HepG2 (cell line): ENCODE data around the gene HLCS. TPM values are rescaled to one million over a fixed set of nuclear protein-coding genes. Genes with fewer than 3 reads are reported as not detected.

ENCODE experiments used
- ATAC-seq: fragments of 200-7000 bp; cut with Tn5 transposase; 3 replicates; pipeline ENCODE4 v1.9.1; 2020; ENCODE audit warnings: mild to moderate bottlenecking, moderate library complexity
- BruUV-seq: library from RNA; stranded (reverse); fragments of 400-500 nt; replicated peaks from 2 replicates; lab custom pipeline; 2021; lab: Mats Ljungman, UMichigan
- CTCF ChIA-PET: fragments of 300-600 bp; formaldehyde crosslinking; extraction: SDS; loops from one replicate; lab custom pipeline; 2021; ENCODE audit warnings: low total read pairs, inconsistent platforms, low intra/inter-chr PET ratio; lab: Yijun Ruan, JAX
- POLR2A ChIA-PET: fragments of 350-600 bp; sonication (Branson Sonifier 250); formaldehyde crosslinking; loops from one replicate; lab custom pipeline; 2020; ENCODE audit warnings: antibody characterized with exemption, inconsistent platforms; lab: Yijun Ruan, JAX
- DNase-seq: peaks from one replicate; pipeline ENCODE4 v3.0.0-alpha.2; 2015; ENCODE audit warnings: low spot score
- FAIRE-seq: peaks from 3 replicates; lab custom pipeline; 2011; peaks lifted over from hg19 to GRCh38; lab: Jason Lieb, UNC
- H2AFZ ChIP-seq: one replicate; pipeline ENCODE4 v1.6.1; 2011; ENCODE audit warnings: low read length, inconsistent platforms
- H3K27ac ChIP-seq: fragments of 300-600 bp; 3 replicates; pipeline ENCODE4 v1.8.0; 2011; ENCODE audit warnings: mixed run types, mild to moderate bottlenecking, mixed read lengths, low read length, inconsistent platforms; ENCODE audit not compliant: insufficient read depth; ENCODE audit errors: extremely low read length
- H3K27me3 ChIP-seq, 2 experiments: fragments of 200-600 bp in 1 of 2; 2 replicates in 1 of 2; 3 replicates in 1 of 2; pipeline versions ENCODE4 v1.6.0 to v1.8.0; 2011; ENCODE audit warnings: low read length in 2 of 2, mild to moderate bottlenecking in 2 of 2, moderate library complexity in 2 of 2, inconsistent platforms in 1 of 2; ENCODE audit not compliant: insufficient read depth in 2 of 2, control insufficient read depth in 1 of 2
- H3K36me3 ChIP-seq, 2 experiments: fragments of 200-600 bp in 1 of 2; replicated peaks in 1 of 2; 2 replicates in 1 of 2; 3 replicates in 1 of 2; pipeline versions ENCODE4 v1.5.1 to v1.8.0; 2011; ENCODE audit warnings: low read length in 2 of 2, inconsistent platforms in 1 of 2; ENCODE audit not compliant: insufficient read depth in 2 of 2, control insufficient read depth in 1 of 2
- H3K4me1 ChIP-seq: 2 replicates; pipeline ENCODE4 v1.5.1; 2012; ENCODE audit warnings: low read length, inconsistent platforms; ENCODE audit not compliant: insufficient read depth
- H3K4me2 ChIP-seq: 2 replicates; pipeline ENCODE4 v1.6.0; 2011; ENCODE audit warnings: low read depth, low read length, inconsistent platforms
- H3K4me3 ChIP-seq, 3 experiments: fragments of 200-600 bp in 1 of 3; sonication (generic), shearing (Covaris generic) in 1 of 3; replicated peaks in 1 of 3; 2 replicates each; pipeline ENCODE4 v1.5.1; 2011 to 2016; ENCODE audit warnings: low read length in 3 of 3, inconsistent platforms in 2 of 3, low read depth in 2 of 3, mild to moderate bottlenecking in 2 of 3, control low read depth in 1 of 3, mixed read lengths in 1 of 3; ENCODE audit not compliant: insufficient read depth in 1 of 3
- H3K79me2 ChIP-seq: one replicate; pipeline ENCODE4 v1.6.1; 2011; ENCODE audit warnings: low read length, inconsistent platforms; ENCODE audit not compliant: insufficient read depth
- H3K9ac ChIP-seq: 2 replicates; pipeline ENCODE4 v1.6.0; 2011; ENCODE audit warnings: mild to moderate bottlenecking, low read depth, low read length, inconsistent platforms; ENCODE audit not compliant: insufficient read depth
- H3K9me3 ChIP-seq: 2 replicates; pipeline ENCODE4 v1.5.1; 2012; ENCODE audit warnings: mild to moderate bottlenecking, low read length
- H4K20me1 ChIP-seq: 2 replicates; pipeline ENCODE4 v1.6.0; 2011; ENCODE audit warnings: inconsistent platforms, mild to moderate bottlenecking, low read length, moderate library complexity; ENCODE audit not compliant: insufficient read depth
- ATRX ChIP-seq: sonication (generic); formaldehyde crosslinking; IDR thresholded peaks from 2 replicates; pipeline ENCODE4 v1.4.0; 2020; ENCODE audit warnings: missing genetic modification reagents, borderline replicate concordance
- EED ChIP-seq: sonication (generic); formaldehyde crosslinking; IDR thresholded peaks from 2 replicates; pipeline ENCODE4 v1.5.0; 2020; ENCODE audit warnings: mild to moderate bottlenecking, missing genetic modification reagents
- MYPOP ChIP-seq: sonication (generic); formaldehyde crosslinking; IDR thresholded peaks from 2 replicates; pipeline ENCODE4 v1.8.1; 2023; ENCODE audit warnings: mild to moderate bottlenecking, moderate library complexity, missing genetic modification reagents
- RFX5 ChIP-seq: IDR thresholded peaks from 2 replicates; pipeline ENCODE4 v1.6.1; 2011; ENCODE audit warnings: low read depth, low read length, improper control_type of control experiment
- SAP130 ChIP-seq: IDR thresholded peaks from 2 replicates; pipeline ENCODE4 v1.6.1; 2016; ENCODE audit warnings: low read depth
- SMYD3 ChIP-seq: sonication (generic); formaldehyde crosslinking; IDR thresholded peaks from 2 replicates; pipeline ENCODE4 v1.8.1; 2023; ENCODE audit warnings: mild to moderate bottlenecking, missing genetic modification reagents
- ZNF274 ChIP-seq: sonication (generic); formaldehyde crosslinking; IDR thresholded peaks from 2 replicates; pipeline ENCODE4 v1.5.1; 2020; ENCODE audit warnings: mild to moderate bottlenecking, missing genetic modification reagents
- ZNF746 ChIP-seq: sonication (generic); formaldehyde crosslinking; IDR thresholded peaks from 2 replicates; pipeline ENCODE4 v1.8.0; 2022; ENCODE audit warnings: mild to moderate bottlenecking, missing genetic modification reagents
- WGBS: methylation state at CpG from one replicate; pipeline ENCODE4 v1.1.6; 2017; ENCODE audit warnings: low lambda C conversion rate; 5-methylcytosine and 5-hydroxymethylcytosine counted together
- in situ Hi-C: cut with HindIII; loops from 2 replicates; pipeline ENCODE4 v1.10.0; 2017; ENCODE audit warnings: low pct_unique_long_range_greater_than_20kb; ENCODE audit not compliant: extremely low pct_ligation_motif_present
- intact Hi-C: fragments of 100-400 bp; cut with micrococcal nuclease; formaldehyde crosslinking; loops from one replicate; pipeline ENCODE4 v1.10.0; 2022; ENCODE audit not compliant: unreplicated experiment
- polyA plus RNA-seq, 8 experiments: library from polyadenylated mRNA; depleted of rRNA in 3 of 8; stranded (reverse) in 7 of 8; unstranded in 1 of 8; fragments of >200 nt; fragmentation: Illumina TruSeq in 4 of 8; extraction: Trizol in 4 of 8; gene quantifications; 2 replicates each; pipeline versions ENCODE4 v1.2.1 to v1.2.3, GENCODE V29; 2011 to 2016; ENCODE audit warnings: low read depth in 4 of 8, missing spikeins in 1 of 8, mixed read lengths in 1 of 8; ENCODE audit not compliant: insufficient read depth in 1 of 8
- total RNA-seq, 5 experiments: library from RNA; depleted of rRNA; stranded (reverse); fragments of >200 nt; fragmentation: Illumina TruSeq; extraction: Trizol; gene quantifications; 2 replicates each; pipeline ENCODE4 v1.2.3, GENCODE V29; 2016; ENCODE audit warnings: low read depth in 1 of 5

The HLCS gene
- total and polyA plus RNA-seq, 2 of the 13 experiments (the other 11 are each of a cell fraction or from before 2014, with no cell fraction given): 7.9 to 12.3 TPM

- no peak overlapping the region for H3K4me3 ChIP-seq
- POLR2A ChIA-PET: no interaction called here
- H3K4me1 ChIP-seq: peaks cover 15% of the 10 kb centered on the region
- 77% methylated on average over 1 of the region's 1 CpG for WGBS
- no peaks in the 10 kb centered on the region for H3K79me2 ChIP-seq
- FAIRE-seq (no peak), DNase-seq (no peak), ATAC-seq (no peak)
- H2AFZ ChIP-seq: no peak overlapping the region
- H4K20me1 ChIP-seq: no peaks in the 10 kb centered on the region
- no peaks in the 10 kb centered on the region for H3K27me3 ChIP-seq
- H3K36me3 ChIP-seq: no peaks in the 10 kb centered on the region
- intact Hi-C loops (loop anchor here (10.0 kb wide), 1 partner anchor 217 kb away; no protein-coding TSS in a partner anchor), in situ Hi-C loops (no loop called here)
- no peak overlapping the region for H3K4me2 ChIP-seq
- no peak overlapping the region for H3K27ac ChIP-seq
- no peaks in the 10 kb centered on the region for H3K9me3 ChIP-seq
- no peak for TF ChIP-seq ZNF746
- CTCF ChIA-PET: no interaction called here
- no peak overlapping the region for H3K9ac ChIP-seq
- BruUV-seq: no TSS peak
These were observed 114.2 kb downstream of the HLCS start for GRCh38 chr21:36852293-36852692.

GRCh38 chr21:36851121-36851520, 115.3 kb downstream of the HLCS start:
- no peaks in the 10 kb centered on the region for H3K27me3 ChIP-seq
- no TSS peak for BruUV-seq
- H3K9ac ChIP-seq: no peak overlapping the region
- no peak for DNase-seq
- H3K4me2 ChIP-seq: no peak overlapping the region
- TF ChIP-seq MYPOP (CRISPR knock-in tag) (no peak), SMYD3 (CRISPR knock-in tag) (no peak), SAP130 (CRISPR knock-in tag) (no peak), EED (CRISPR knock-in tag) (no peak), RFX5 (no peak), ZNF274 (CRISPR knock-in tag) (no peak), ATRX (CRISPR knock-in tag) (no peak)
- no peak for ATAC-seq
- H3K9me3 ChIP-seq: no peaks in the 10 kb centered on the region
- POLR2A ChIA-PET: no interaction called here
- CTCF ChIA-PET: no interaction called here
- no peaks in the 10 kb centered on the region for H4K20me1 ChIP-seq
- intact Hi-C loops: loop anchor here (10.0 kb wide), 1 partner anchor 216 kb away; no protein-coding TSS in a partner anchor
- H2AFZ ChIP-seq: no peak overlapping the region
- no peak overlapping the region for H3K27ac ChIP-seq
- H3K79me2 ChIP-seq: no peaks in the 10 kb centered on the region
- WGBS: 89% methylated on average over 5 of the region's 5 CpGs
- in situ Hi-C loops: no loop called here
- no peak overlapping the region for H3K4me3 ChIP-seq
- no peak for FAIRE-seq
- no peaks in the 10 kb centered on the region for H3K36me3 ChIP-seq
- peaks cover 21% of the 10 kb centered on the region for H3K4me1 ChIP-seq
